ENCODE results near the gene PEAK3.
"Not testable (repeated sequence)": the region's sequence is repeated elsewhere in the genome, so short reads cannot be mapped to it uniquely, and the experiment has no call there.

The PEAK3 gene

DNA sequence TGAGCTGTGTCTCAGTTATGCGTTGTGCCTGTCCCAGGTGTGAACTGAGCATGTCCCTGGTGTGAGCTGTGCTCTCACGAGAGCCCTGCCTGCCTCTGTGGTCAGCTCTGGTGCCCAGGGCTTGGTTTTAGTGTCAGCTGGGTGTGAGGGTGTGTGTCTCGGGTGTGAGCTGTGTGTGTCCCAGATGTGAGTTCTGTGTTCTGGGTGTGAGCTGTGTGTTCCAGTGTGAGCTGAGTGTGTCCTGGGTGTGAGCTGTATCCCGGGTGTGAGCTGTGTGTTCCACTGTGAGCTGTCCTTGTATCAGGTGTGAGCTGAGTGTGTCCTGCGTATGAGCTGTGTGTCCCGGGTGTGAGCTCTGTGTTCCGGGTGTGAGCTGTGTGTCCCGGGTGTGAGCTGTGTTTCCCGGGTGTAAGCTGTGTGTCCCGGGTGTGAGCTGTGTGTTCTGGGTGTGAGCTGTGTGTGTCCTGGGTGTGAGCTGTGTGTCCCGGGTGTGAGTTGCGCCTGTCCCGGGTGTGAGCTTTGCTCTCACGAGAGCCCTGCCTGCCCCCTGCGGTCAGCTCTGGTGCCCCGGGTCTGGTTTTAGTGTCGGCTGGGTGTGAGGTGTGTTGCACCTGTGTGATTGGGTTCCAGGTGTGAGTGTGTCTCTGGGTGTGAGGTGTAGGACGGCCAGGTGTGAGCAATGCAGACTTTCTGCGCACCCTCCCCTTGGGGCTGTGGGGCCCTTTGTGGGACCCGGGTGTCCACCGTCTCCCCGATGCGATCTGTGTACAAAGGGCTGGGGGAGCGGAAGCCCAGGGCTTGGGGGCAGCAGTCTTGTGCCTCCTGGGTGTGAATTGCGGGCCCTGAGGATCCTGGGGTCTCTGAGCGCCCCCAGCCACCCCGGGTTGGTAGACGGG is 7.1 kb upstream of the PEAK3 start:
- no peak for DNase-seq (ENCODE audit: low read depth in 3 of 3)

DNA sequence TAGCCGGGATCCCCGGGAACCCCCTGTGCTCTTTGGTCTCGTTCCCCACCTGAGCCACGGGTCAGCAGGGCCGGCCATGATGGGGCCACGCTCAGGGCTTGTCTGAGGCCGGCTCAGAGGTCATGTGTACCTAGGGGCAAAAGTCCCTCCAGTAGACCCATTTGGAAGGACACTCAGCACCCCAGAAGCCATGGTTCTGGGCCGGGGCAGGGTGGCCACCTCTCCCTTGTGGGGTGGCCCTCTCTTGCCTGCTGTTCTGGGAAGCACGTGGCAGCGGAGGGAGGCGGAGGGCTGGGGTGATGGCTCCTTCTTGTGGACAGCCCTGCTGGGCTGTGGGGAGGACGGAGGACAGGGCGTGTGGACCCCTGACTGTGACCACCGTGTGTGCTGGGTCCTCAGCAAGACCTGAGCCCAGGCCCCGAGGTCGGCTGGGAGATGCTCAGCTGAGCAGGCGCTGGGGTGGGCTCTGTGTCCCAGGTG is 6.4 kb upstream of the PEAK3 start:
- no peak for DNase-seq (ENCODE audit: low read depth in 3 of 3)

GRCh38 chr19:2287585-2288337 is 5.8 kb upstream of the PEAK3 start:
- no peak for DNase-seq (ENCODE audit: low read depth in 3 of 3)

GRCh38 chr19:2286402-2287140 is 4.6 kb upstream of the PEAK3 start:
- no peak for DNase-seq (ENCODE audit: low read depth in 3 of 3)

GRCh38 chr19:2283835-2284507 is 2.0 kb upstream of the PEAK3 start:
- DNase-seq (ENCODE audit: low read depth in 3 of 3) = no peak

DNA sequence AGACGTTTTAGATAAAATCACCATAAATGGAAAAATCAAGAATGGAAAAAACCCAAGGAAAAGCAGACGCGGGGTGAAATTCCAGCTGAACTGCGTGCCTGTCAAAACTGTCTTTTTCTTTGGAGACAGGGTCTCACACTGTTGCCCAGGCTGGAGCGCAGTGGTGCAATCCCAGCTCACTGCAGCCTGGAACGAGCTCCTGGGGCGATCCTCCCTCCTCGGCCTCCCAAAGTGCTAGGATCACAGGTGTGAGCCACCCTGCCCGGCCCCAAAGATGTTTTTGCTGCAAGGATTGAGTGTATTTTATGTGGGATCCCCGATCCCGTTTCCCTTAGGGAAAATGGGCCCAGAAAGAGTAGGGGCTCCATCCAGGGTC is 875 bp upstream of the PEAK3 start:
- DNase-seq (ENCODE audit: low read depth in 3 of 3) = no peak

- DNase-seq (ENCODE audit: low read depth in 3 of 3) = not testable (repeated sequence)
Measured at GRCh38 chr19:2281265-2282061, 512 bp downstream of the PEAK3 start.

DNA sequence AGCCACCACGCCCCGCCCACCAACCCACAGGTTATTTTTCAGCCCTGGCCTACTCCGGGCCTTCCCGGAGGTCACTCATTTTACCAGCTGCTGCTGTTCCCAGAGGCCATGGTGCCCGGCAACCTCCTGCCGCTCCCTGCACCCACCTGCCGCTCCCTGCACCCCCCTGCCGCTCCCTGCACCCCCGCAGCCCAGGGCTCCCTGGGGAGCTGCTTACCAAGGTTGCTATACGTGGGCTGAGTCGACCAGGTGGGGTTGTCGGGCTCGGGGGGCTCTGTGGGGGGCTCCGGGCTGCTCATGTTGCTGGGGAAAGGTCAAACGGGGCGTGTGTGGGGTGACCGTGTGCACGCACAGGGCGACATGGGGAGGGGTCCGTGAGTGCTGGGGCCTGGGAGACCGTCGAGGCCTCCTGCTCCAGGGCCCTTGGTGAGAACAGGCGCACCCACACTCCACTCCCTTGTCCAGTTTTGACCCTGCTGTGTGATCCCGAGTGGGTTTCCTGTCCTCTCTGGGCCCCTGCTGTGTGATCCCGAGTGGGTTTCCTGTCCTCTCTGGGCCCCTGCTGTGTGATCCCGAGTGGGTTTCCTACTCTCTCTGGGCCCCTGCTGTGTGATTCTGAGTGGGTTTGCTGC is 1.2 kb downstream of the PEAK3 start:
- DNase-seq (ENCODE audit: low read depth in 3 of 3) = no peak

DNA sequence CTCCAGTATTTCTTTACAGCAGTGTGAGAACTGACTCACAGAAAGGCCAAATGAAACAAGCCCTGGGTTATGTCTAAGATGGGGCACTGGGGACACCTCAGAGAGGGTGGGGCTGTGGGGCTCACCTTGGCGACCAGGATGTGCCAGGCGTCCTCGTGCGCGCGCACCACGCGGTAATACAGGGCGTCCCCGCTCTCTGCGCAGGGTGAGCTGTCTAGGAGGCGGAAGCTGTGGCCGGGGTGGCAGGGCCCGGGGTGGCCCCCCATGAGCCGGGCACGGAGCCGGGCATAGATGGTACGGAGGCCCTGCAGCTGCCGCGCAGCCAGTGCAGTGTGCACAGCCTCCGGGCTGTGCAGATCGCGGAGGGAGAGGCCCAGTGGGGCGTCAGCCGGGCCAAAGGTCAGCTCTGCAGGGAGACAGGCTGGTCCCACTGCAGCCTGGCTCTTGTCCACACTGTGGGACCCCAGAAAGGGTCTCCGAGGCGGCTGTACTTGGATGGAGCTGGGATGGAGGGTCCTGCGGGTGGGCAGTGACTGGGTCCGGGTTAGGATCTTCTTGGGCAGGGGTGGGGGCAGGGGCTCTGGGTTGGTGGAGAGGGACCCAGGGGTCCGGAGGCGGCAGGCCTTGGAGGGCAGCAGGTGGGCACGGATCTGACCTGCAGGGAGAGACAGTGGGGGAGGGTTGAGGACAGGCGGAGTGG is 3.4 kb downstream of the PEAK3 start:
- no peak for DNase-seq (ENCODE audit: low read depth in 3 of 3)

DNA sequence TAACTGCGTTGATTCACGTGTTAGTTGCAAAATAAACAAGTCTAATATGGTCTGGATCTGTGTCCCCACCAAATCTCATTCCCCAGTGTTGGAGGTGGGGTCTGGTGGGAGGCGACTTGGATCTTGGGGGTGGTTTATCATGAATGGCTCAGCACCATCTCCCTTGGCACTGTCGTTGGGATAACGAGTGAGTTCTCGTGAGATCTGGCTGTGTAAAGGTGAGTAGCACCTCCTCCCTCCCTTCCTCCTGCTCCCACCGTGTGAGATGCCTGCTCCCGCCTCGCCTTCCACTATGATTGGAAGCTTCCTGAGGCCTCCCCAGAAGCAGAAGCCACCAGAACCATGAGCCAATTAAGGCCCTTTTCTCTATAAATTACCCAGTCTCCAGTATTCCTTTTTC is 4.8 kb downstream of the PEAK3 start:
- DNase-seq (ENCODE audit: low read depth in 3 of 3) = no peak

DNA sequence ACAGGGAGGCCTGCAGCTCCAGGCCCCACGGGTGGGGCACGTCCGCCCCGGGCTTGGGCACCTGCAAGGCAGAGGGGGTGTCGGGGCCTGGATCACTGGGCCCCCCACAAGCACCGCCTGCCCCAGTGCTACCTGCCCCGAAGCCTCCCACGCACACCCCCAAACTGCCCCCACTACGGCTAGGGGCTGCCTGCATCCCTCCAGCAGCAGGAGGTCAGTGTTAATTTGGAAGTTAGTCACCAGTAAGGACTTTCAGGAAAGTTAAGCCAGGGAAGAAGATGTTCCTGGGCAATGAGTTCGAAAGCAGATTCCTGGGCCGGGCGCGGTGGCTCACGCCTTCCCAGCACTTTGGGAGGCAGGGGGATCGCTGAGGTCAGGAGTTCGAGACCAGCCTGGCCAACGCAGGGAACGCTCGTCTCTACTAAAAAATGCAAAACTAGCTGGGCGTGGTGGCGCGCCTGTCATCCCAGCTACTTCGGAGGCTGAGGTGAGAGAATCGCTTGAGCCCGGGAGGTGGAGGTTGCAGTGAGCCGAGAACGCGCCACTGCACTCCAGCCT is 5.5 kb downstream of the PEAK3 start:
- no peak for DNase-seq (ENCODE audit: low read depth in 3 of 3)

DNA sequence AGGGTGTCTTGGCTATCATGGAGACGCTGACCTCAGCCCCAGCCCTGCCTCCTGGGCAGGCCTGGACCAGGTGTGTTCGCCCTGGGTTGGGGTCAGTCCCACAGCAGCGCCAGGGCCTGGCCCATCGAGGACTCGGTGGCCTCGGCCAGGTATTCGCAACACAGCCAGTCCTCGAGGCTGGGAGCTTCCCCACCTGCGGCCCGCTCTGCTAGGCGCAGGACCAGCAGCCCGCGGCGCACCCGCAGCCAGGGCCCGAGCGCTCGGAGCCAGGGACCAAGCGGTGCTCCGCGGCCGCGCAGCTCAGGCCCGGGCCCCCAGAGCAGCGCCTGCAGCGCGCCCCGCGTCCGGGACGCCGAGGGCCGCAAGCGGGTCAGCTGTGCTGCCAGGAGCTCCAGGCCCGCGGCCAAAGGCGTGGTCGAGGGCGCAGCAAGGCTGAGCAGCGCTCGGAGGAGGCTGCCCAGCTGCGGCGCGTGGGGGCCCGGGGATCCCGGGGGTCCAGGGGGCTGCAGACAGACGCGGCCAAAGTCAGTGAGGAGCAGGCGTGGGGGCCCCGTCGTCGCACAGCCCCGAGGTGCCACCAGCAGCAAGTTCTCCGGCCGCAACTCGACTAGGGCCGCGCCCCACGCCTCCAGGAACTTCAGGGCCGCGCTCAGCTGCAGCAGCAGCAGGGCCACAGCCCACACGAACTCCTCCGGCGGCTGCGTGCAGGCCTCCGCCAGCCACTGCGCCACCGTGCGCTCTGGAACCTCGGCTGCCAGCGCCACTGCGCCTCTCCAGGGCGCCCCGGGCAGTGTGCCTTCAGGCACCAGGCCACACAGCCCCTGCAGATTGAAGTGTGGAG is 6.2 kb downstream of the PEAK3 start:
- no peak for DNase-seq (ENCODE audit: low read depth in 3 of 3)

DNA sequence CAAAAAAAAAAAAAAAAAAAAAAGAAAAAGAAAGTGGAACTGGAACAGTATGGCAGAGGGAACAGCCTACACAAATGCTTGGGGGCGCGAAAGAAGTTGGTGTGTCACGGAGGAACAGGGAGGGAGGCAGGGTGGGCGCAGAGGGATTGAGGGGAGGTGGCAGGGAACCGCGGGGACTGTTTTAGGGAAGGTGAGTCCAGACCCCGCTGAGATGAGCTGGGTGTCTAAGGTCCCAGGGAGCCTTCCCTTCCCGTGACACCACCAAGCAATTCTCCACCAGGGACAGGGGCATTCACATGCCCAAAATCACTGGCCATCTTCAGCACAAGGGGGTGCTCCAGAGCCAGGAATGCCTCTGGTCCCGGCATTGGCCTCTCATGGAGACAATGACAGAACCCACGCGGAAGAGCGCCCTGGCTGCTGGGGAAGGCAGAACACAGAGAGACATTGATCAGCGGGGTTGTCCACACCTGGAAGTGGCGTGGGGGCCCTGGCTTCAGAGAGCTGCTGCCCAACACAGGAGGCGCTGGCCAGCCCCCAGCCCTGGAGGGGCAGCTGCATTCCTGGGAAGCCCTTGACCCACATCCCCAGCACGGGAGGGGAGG is 6.9 kb downstream of the PEAK3 start:
- peak in 1 of 3 experiments; percentile 46 for DNase-seq (ENCODE audit: low read depth in 3 of 3)

GRCh38 chr19:2274185-2274711 is 7.7 kb downstream of the PEAK3 start:
- DNase-seq (ENCODE audit: low read depth in 3 of 3) = no peak

- peak; percentile 48 to 73 (median 54) for DNase-seq (ENCODE audit: low read depth in 3 of 3)
Measured at GRCh38 chr19:2273356-2274184, 8.4 kb downstream of the PEAK3 start.

DNA sequence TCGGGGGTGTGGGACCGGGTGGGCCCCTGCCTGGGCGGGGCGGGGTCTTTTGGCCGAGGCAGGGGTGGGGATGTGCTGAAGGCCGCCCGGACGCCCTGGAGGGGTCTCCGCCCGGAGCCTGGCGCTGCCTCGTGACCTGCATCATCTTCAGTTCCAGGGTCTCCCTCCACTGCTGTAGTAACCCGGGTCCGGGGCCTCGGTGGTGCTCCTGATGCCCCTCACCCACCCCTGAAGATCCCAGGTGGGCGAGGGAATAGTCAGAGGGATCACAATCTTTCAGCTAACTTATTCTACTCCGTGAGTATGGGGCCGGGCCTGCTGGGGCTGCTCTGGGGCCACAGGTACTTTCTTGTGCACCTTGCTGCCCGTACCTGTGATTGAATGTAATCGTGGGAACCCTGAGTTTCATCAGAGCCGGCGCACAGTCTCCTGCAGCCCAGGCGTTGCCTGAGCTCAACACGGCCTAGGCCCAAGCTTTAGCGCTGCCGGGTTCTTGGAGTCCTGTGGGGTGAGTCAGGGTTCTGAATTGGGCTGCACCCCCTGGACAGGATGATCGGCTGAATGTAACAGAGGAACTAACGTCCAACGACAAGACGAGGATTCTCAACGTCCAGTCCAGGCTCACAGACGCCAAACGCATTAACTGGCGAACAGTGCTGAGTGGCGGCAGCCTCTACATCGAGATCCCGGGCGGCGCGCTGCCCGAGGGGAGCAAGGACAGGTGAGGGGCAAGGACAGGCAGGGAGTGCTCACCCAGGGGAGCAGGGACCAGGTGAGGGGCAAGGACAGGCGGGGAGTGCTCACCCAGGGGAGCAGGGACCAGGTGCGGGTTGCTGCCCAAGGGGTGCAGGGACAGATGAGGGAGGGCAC is 10.5 kb downstream of the PEAK3 start:
- DNase-seq (ENCODE audit: low read depth in 3 of 3) = no peak

All from stimulated activated CD4-positive, alpha-beta T cell treated with anti-CD3 and anti-CD28 coated beads, TNF-alpha, amount 100 ng/mL, for 24 hours (primary cell).